HG02571 (cell line): Measurements from ENCODE around the gene CCT8L2.
"Not testable (repeated sequence)": the region's sequence is repeated elsewhere in the genome, so short reads cannot be mapped to it uniquely, and the experiment has no call there.

ENCODE experiments used
- ATAC-seq: cut with Tn5 transposase; IDR thresholded peaks from one replicate; pipeline ENCODE4 v1.9.1; 2021; ENCODE audit warnings: mild to moderate bottlenecking, moderate library complexity; ENCODE audit not compliant: unreplicated experiment

CCT8L2 gene

GRCh38 chr22:16595251-16595650, 2.6 kb upstream of the CCT8L2 start:
- not testable (repeated sequence) for ATAC-seq

GRCh38 chr22:16594026-16594425, 1.4 kb upstream of the CCT8L2 start:
- no peak for ATAC-seq

GRCh38 chr22:16592231-16592630, 379 bp downstream of the CCT8L2 start:
- not testable (repeated sequence) for ATAC-seq

- ATAC-seq: not testable (repeated sequence)
Observed at GRCh38 chr22:16591136-16591535, 1.5 kb downstream of the CCT8L2 start.

GRCh38 chr22:16586991-16587390, 5.6 kb downstream of the CCT8L2 start:
- no peak for ATAC-seq

- no peak for ATAC-seq
Observed at GRCh38 chr22:16586170-16586569, 6.4 kb downstream of the CCT8L2 start.

- not testable (repeated sequence) for ATAC-seq
Observed at GRCh38 chr22:16580872-16581271, 11.7 kb downstream of the CCT8L2 start.

- not testable (repeated sequence) for ATAC-seq
Observed at GRCh38 chr22:16569240-16569834, 23.3 kb downstream of the CCT8L2 start.

GRCh38 chr22:16568425-16568758, 24.2 kb downstream of the CCT8L2 start:
- ATAC-seq: no peak

- ATAC-seq: not testable (repeated sequence)
Observed at GRCh38 chr22:16567617-16568424, 24.8 kb downstream of the CCT8L2 start.

GRCh38 chr22:16566421-16567151, 26.0 kb downstream of the CCT8L2 start:
- not testable (repeated sequence) for ATAC-seq

- not testable (repeated sequence) for ATAC-seq
Observed at GRCh38 chr22:16565585-16566420, 26.8 kb downstream of the CCT8L2 start.

- ATAC-seq: not testable (repeated sequence)
Observed at GRCh38 chr22:16564837-16565584, 27.6 kb downstream of the CCT8L2 start.

- no peak for ATAC-seq
Observed at GRCh38 chr22:16563555-16564520, 28.8 kb downstream of the CCT8L2 start.

- no peak for ATAC-seq
Observed at GRCh38 chr22:16562711-16563554, 29.7 kb downstream of the CCT8L2 start.

- not testable (repeated sequence) for ATAC-seq
Observed at GRCh38 chr22:16561093-16561658, 31.4 kb downstream of the CCT8L2 start.

GRCh38 chr22:16560651-16561050, 32.0 kb downstream of the CCT8L2 start:
- ATAC-seq: not testable (repeated sequence)

- ATAC-seq: not testable (repeated sequence)
Observed at GRCh38 chr22:16559996-16560395, 32.6 kb downstream of the CCT8L2 start.
